HPDE6-E6E7 (cell line): ENCODE data around the gene MOSPD3.

Experiments used
- DNase-seq: peaks from one replicate; pipeline ENCODE4 v3.0.0; 2011; ENCODE audit warnings: missing footprints; ENCODE audit errors: extremely low spot score

MOSPD3 gene

DNA sequence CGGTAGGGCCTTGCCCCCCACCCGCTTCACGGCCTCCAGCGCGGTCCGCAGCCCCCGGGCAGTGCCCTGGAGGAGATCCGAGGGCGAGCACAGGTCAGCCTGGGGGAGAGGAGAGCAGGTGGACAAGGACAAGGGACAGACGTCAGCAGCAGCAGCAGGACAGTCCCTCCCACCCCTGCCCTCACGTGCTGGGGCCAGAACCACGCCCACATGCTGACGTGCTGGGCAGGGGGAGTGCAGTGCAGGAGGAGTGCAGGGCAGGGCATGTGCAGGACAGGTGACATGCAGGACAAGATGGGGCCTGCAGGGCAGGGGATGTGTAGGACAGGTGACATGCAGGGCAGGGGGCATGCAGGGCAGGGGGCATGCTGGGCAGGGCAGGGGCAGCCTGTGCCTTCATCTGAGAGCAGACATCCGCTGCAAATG lies 37.1 kb upstream of the MOSPD3 start:
- DNase-seq, result no peak

DNA sequence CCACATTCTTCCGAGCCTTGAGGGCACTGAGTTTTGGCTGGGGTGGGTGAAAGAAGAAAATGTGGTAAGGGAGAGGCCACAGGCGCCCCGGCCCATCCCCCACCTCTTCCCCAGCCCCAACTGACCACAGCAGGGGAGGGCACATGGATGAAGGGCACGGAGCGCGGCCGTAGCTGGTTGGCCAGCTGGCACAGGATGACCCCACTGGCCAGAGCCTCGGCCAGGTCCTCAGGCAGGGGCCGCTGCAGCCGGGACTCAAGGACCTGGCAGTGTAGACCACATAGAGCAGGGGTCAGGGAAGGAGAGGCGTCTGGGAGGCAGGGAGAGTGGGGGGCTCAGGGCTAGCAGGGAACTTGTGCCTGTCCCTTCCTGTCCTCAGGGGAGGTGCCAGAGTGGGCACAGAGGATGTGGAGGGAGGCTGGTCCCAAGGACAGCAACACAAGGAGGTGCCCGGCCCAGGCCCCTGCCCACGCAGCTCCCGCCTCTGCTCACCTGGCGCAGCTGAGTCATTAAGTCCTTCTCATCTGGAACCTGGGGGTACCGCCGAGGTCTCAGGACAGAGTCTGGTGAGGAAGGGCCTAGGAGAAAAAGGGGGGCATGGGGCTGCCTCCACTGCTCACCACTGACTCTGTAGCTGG lies 36.5 kb upstream of the MOSPD3 start:
- DNase-seq, result no peak

DNA sequence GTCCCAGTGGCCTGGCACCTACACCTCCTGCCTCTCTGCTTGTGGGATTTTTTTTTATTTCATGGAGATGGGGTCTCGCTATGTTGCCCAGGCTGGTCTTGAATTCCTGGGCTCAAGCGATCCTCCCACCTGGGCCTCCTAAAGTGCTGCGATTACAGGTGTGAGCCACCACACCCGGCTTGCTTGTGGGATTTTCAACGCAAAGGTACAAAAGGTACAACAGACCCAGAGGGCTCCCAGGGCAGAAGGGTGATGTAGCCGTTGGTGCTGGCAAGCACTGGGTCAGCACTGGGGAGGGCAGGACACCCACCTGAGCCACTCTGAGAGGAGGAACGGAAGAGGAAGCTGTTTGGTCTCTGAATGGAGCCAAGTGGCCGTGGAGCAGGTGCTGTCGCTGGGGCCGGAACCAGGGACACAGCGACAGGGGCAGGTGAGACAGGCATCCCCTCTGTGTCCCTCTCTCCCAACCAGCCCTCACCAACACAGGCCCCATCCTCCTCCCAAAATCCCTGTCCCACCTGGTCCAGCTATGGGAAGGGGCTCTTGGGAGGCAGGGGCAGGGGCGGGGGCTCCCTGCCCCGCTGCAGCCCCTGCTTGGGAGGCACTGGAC lies 35.9 kb upstream of the MOSPD3 start:
- DNase-seq, result no peak

DNA sequence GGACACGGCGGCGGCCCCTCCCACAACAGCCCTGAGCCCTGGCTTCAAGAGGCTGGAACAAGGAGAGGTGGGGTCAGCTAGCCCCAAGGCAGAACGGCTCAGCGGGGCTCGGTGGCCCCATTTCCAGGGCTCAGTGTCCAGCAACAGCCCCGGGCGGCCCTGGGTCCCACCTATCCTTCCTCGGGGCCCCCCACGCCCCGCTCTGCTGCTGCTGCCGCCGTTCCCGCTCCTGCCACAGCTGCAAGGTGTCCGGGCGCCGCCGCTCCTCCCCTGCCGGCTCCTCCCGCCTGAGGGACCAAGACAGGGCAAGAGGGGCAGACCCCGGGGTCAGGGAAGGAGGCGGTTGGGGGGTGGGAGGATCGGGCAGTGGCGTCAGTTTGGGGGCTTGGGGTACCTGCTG lies 35.2 kb upstream of the MOSPD3 start:
- DNase-seq, result no peak

DNA sequence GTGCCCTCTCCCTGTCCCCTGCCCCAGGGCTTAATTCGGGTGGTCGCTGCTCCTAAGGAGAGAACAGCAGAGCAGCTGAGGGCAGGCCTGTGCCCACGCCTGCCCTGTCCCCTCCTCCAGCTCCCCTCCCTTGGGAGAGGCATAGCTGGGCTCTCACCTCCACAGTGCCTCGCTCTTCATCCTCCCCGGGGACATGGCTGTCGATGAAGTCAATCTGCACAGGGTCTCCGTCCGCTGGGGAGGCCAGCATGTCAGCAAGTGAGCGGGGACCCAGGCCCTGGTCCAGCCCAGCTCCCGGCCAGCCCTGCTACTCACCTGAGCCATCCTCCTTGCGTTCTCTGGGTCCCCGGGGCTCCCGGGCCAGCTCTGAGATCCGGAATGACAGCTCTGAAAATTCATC lies 34.8 kb upstream of the MOSPD3 start:
- DNase-seq, result no peak

DNA sequence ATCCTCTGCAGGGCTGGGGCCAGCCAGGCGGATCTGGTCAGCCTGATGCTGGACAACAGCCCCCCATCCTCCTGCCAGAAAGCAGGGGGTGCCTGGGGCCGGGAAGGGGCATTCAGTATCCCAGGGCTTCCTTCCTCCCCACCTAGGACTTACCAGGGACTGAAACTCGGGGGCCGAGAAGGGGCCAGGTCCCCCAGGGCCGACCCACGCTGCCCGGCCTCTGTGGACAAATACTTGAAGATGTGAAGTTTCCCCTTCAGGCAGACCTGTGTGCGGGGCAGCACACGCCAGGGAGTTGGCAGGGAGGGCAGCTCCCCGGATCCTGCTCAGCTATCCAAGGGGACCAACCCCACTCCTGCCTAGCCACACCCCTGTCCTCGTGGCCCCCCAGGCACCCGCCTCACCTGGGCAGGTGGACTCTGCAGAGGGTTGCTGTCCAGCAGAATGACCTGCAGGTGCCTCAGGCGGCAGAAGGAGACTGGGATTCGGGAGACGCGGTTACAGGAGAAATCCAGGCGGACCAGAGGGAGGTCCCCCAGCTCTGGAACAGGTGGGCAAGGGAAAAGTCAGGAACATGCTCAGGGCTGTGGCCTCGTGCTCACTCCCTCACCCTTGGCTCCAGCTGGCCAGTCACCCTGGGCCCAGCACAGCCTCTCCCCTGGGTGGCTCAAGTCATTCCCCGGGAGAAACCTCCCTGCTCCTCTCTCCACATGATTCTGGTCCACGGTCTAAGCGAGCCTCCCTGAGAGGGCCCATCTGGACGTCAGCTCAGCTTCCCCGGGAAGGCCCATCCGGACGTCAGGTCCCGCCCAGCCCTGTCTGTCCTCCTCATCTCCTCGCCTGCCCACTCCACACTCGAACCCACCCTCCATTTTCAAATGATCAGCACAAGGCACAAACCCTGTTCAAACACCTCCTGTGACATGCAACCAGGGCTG lies 33.8 kb upstream of the MOSPD3 start:
- no peak for DNase-seq

DNA sequence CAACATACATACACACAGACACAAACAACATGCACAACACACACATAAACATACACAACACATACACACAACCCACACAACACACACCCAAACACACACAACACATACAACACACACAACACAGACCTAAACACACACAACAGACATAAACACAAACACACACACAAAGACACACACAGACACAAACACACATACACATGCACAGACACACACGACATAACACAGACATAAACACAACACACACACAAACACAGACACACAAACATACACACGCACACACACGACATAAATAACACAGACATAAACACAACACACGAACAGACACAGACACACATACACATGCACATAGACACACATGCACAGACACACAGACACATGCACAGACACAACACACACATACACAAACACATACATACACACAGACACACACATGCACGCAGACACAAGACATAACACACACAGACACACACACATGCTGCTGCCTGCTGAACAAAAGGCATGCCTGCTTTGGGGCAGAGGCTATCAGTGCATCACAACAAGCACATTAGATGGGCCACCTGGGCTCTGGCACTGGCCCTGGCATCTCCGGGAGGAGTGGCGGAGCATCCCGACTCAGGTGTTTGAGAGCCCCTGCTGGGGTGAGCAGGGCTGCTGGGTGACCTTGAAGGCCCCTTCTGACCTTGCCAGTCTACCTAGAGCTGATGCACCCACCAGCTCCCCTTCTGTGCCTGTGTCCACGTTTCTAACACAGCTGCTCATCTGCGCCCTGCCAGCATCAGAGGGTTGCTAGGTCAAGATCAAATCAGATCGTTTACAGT lies 31.7 kb upstream of the MOSPD3 start:
- DNase-seq, result no peak

DNA sequence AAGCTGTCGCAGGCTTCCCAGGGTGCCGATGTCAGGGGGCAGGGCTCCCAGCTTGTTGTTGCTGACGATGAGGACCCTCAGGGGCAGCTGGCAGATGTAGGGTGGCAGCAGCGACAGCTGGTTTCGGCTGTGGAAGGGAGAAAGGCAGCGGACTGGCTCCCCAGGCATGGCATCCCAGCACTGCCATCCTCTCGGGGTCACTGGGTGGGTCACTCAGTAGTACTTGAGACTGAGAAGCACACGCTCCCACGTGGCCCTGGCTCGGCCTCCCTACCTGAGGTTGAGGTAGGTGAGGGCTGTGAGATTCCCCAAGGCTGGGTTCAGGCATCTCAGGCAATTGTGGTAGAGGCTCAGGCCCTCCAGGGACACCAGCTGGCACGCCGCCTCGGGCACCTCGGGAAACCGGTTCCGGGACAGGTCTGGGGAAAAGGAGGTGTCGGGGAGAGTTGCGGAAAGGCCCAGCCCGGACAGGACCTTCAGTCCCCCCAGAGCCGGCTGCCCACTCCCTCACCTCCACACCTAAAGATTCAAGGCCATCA lies 30.2 kb upstream of the MOSPD3 start:
- DNase-seq, result no peak

DNA sequence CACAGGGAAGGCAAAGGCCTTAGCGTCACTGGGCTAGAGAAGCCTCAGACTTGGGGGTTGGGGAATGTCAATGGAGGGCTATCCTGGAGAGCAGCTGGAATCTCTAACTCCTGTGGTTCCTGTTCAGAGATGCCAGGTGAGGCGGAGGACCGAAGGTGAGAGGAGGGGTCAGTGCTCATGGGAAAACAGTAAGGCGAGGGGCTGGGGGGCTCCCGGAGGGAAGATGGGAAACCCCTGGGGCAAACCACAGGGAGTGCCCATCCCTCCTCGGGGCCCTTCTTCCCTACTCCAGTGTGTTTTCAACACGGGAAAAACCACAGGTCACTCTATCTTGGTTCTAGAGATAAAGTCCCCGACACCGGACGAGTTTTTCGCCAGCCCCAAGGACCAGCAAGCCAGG lies 29.7 kb upstream of the MOSPD3 start:
- no peak for DNase-seq

DNA sequence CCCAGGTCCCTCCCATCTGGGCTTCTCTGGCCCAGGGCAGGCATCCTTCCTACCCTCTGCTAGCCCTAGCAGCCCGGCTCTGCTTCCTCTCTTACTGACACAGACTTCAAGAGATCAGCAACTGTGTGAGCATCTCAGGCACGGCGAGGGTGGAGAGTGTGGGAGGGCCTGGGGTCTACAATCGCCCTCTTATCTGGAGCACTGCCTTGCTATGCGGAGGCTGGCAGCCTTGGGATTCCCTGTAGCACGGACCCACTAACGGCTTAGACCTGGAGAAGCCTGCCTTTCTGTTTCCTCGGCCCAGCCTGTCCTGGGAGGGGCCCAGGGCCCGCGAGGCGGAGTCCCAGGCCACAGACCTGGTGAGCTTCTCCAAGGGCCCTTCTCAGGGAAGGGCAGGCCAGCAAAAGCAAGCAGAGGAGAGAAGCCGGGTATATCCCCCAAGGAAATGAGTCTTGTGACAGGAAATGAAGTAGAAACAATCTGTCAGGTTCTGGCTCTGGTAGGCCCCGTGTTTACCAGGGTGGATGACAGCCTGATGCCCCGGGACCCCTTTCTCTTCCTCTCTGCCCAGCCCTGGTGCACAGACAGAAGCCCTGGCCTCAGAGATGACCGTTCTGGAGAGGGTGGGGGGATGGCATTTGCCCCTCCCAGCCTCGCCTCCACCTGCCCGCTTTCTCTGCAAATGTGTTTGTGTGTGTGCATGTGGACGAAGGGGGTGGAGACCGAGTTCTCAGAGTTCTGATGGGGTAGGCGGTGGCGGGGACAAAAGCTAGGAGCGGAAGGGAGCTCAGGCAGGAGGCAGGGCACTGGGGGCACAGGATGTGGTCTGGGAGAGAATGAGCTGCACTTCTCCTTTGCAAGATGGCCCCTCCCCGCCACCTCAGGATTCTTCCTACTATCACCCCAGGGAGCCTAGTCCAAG lies 28.9 kb upstream of the MOSPD3 start:
- DNase-seq, result no peak

DNA sequence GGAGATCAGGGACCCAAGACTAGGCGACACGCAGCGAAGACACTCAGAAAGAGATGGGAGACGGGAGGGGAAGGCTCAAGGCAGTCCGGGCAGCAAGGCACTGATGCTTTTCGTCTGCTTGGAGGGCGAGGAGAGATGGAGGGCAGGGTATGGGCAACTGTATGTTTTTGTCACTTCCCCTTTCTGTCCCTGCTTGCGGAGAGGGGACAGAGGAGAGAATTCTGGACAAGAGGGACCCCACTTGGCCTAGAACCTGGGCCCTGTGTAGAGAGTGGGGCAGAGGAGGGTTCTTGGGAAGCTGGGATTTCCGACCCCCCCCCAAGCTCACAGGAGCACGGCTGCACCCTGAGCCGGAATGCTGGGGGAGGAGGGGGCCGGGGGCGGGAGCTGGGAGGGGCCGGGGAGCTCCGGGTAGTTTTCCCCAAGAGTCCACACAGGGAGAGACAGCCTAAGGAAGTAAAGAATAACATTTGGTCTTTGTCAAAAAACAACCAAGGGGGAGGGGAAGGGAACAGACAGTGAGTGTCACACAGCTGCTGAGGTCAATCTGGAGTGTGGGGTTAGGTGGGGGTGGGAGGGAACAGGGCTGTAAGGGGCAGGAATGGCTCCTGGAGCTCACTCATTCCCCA lies 28.2 kb upstream of the MOSPD3 start:
- DNase-seq, result no peak

DNA sequence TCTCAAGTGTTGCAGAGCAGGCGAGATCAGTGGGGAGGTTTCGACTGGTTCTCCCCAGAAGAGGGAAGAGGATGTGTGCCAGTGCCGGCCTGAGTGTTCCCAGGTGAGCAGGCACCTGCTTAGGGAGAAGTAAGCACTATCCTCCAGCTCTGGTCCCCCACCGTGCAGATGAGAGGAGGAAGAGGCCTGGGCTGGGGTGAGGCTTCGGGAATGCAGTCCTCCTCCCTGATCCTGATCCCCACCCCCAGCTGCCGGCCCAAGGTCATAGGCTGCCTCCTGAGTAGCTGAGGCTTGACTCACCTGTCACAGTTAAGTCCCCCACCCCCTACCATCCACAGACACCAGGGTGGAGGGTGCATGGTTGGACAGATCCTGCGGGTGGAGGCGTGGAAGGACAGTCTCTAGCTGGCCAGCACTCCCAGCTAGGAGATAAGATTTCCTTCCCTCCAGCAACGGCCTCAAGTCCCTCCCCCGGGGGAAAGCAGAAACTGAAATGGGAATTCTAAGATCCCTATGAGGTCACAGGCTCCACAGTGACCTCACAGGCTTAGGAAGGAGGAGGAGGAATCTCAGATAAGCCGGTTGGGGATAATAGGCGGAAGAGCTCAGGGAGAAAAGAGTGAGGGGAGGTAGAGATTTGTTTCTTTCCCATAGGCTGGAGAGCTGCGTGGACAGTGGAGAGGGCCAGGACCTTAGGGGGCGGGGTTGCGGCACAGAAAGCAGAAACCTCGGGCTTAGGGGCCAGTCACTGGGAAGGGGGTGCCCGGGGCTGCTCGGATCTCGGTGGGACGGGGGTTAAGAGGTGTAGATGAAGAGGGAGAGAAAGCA lies 27.4 kb upstream of the MOSPD3 start:
- DNase-seq, result no peak

DNA sequence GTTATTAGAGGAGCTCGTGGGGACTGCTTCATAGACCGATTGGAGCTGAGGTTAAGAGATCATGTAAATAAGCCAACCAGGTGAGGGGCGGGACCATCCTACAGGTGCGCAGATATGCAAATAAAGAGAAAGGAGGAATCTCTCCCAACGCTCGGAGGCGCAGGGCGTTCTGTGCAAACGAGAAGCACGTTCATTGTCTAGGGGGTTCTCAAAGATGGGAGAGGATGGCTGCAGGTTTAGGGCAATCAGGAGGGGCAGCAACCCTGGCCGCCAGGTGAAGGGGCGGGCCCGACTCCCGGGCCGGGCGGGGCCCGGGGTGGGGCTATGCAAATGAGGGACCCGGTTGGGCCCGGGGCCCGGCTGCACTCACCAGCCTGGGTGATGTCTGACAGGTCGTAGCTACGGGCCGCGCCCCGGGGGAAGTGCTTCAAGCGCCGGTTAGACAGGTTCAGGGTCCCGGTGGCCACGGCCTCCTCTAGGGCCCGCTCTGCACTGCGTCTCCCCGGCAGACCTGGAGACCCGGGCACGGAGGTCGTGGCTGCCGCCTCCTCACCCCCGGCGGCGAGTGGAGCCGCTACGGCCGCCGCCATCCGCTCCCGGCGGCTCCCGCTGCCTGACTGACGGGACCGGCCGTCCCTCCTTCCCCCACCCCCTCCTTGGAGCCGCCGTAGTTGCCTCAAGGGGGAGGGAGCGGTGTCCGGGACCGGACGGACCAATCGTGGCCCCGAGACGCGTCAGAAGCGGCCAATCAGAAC lies 26.7 kb upstream of the MOSPD3 start, which contains the start of gene LRCH4:
Gene LRCH4, minus strand, starts transcription at position 619 of the 755 bp plus-strand sequence. Its CDS starts 29 bp downstream, at position 590.
- no peak for DNase-seq

DNA sequence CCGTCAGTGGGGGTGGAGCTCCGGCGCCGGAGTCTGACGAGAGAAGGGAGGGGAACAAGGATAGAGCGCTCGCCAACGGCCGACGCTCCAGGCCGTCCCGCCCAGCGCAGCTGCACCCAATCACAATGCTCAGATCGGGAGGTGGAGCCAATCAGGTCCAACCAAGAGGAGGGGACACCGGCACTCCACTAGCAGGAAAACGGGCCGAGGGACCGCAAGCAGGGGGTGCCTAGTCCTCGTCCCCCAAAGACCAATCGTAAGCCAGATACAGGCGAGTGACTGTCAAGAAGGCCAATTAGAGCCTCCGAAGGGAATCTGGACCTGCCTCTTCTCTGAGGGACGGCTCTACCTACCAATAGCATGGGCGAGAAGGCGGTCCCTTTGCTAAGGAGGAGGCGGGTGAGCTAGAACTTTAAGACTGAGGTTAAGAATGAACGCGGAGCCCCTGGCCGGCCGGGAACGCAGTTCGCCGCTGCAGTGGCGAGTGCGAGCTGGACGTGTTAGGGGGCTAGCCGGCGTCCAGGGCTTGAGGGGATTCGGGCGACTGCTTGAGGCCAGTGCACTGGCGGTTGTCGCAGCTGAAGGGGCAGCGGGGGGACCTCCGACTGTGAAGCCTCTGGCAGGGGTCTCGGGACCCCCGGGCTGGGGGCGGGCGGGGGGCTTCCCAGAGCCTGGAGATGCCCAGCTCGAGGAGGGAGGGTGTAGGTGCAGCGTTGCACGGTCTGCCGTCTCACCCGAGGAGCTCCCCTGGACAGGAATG lies 25.9 kb upstream of the MOSPD3 start, which contains the start of gene FBXO24:
Gene FBXO24, plus strand, starts transcription at position 63 of the 760 bp plus-strand sequence. Its CDS starts 298 bp downstream, at position 361.
- peak; percentile 100 for DNase-seq

DNA sequence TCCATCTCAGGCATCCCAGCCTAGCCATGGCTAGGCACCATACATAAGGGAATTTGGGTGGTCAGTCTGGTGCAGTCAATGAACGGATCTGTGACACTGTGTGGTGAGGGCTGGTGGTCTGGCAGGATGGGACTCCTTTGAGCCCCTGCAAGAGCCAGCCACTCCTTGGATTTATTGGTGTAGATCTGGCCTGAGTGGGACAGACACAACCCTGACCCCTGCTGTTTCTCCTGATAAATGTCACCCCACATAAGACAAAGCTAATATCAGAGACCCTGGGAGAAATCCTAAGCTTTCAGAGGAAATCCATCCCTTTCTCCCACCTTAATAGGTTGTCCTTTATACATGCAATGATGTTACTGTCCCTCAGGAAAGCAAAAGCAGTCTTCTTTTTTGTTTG lies 23.9 kb upstream of the MOSPD3 start:
- no peak for DNase-seq

DNA sequence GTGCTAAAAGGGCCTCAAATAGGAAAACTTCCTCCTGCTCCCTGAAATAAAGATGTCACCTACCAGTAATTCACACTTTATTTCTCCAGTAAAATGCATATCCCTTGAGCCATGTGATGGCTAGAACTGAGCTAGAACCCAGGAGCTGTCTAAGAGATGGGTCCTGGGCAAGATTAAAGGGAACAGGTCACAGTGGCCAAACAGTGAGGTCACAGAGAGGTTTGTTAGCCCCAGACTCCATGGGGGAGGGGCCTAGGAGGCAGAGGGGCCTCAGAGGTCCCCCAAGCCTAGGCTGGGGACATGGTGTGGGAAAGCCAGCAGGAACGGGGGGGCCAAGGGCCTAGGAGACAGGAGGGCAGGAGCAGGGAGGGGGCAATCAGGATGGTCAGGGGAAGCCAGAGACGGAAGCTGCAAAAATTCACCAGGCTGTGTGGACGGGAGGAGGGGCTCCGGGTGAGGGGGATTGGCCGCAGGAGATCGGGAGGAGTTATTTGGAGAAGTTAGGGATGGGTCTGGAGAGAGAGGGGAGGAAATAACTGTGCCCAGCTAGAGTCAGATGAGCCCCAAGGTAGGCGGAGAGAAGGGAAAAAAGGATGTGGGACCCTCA lies 22.9 kb upstream of the MOSPD3 start:
- no peak for DNase-seq
